Gastrocnemius medialis (tissue), 4 donors: ENCODE data around the gene HBD.

ENCODE experiments used
- CTCF ChIP-seq, 5 experiments: fragments of 450-650 bp in 3 of 5; fragments of 200-600 bp in 2 of 5; sonication (generic) in 2 of 5; IDR thresholded peaks in 4 of 5; conservative IDR thresholded peaks in 1 of 5; 1 replicate in 4 of 5; 2 replicates in 1 of 5; pipeline ENCODE4 v1.5.1; 2016 to 2019; ENCODE audit warnings: antibody characterized with exemption in 5 of 5, mild to moderate bottlenecking in 3 of 5, moderate library complexity in 3 of 5
- POLR2A ChIP-seq, 2 donors: fragments of 450-650 bp; IDR thresholded peaks; one replicate each; pipeline ENCODE4 v1.6.1; 2017; ENCODE audit warnings: antibody characterized with exemption in 2 of 2, mild to moderate bottlenecking in 2 of 2, moderate library complexity in 2 of 2

GRCh38 chr11:5258543-5259262 lies 24.4 kb upstream of the HBD start:
- no peak for TF ChIP-seq CTCF (IDR thresholded peaks at IDR 0.05 in 4 of 5, conservative IDR thresholded peaks at IDR 0.05 in 1 of 5)
- no peak for TF ChIP-seq POLR2A (IDR thresholded peaks at IDR 0.05)
